Fibroblast of villous mesenchyme (primary cell): ENCODE results near the gene KCNAB1. TPM values are rescaled to one million over a fixed set of nuclear protein-coding genes. Genes with fewer than 3 reads are reported as not detected.

Experiments used
- DNase-seq: peaks from one replicate; pipeline ENCODE4 v3.0.0-alpha.2; 2010; ENCODE audit warnings: low read depth
- H3K4me3 ChIP-seq: 2 replicates; pipeline ENCODE4 v1.5.1; 2011; ENCODE audit warnings: low read depth, mild to moderate bottlenecking, low read length
- total RNA-seq: library from RNA; depleted of rRNA; stranded (reverse); fragments of >200 nt; gene quantifications from 2 replicates; pipeline ENCODE4 v1.2.3, GENCODE V29; 2012
- TF ChIP-seq, protein P1 (sequence below): IDR thresholded peaks from 2 replicates; pipeline ENCODE4 v1.5.1; 2012; ENCODE audit warnings: low read depth, mild to moderate bottlenecking, low read length; ENCODE audit not compliant: insufficient read depth

The KCNAB1 gene
- total RNA-seq, 1 donor = not detected

DNA sequence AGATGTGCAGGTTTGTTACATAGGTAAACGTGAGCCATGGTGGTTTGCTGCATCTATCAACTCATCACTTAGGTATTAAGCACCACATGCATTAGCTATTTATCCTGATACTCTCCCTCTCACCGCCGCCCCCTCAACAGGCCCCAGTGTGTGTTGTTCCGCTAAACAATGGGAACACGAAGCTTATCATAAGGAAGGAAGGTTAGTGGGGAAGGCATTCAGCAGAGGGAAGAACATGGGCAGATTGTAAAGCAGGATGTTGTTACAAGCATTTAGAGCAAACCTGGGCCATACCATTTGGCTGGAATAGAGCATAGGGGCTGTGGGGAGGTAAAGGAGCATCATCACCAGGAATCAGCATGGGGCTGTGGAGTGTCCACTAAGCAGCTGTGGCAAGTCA, 322.7 kb downstream of the KCNAB1 start:
- no peak overlapping the region for H3K4me3 ChIP-seq
- no peak for DNase-seq
- TF ChIP-seq, protein P1, sequence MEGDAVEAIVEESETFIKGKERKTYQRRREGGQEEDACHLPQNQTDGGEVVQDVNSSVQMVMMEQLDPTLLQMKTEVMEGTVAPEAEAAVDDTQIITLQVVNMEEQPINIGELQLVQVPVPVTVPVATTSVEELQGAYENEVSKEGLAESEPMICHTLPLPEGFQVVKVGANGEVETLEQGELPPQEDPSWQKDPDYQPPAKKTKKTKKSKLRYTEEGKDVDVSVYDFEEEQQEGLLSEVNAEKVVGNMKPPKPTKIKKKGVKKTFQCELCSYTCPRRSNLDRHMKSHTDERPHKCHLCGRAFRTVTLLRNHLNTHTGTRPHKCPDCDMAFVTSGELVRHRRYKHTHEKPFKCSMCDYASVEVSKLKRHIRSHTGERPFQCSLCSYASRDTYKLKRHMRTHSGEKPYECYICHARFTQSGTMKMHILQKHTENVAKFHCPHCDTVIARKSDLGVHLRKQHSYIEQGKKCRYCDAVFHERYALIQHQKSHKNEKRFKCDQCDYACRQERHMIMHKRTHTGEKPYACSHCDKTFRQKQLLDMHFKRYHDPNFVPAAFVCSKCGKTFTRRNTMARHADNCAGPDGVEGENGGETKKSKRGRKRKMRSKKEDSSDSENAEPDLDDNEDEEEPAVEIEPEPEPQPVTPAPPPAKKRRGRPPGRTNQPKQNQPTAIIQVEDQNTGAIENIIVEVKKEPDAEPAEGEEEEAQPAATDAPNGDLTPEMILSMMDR = no peak

DNA sequence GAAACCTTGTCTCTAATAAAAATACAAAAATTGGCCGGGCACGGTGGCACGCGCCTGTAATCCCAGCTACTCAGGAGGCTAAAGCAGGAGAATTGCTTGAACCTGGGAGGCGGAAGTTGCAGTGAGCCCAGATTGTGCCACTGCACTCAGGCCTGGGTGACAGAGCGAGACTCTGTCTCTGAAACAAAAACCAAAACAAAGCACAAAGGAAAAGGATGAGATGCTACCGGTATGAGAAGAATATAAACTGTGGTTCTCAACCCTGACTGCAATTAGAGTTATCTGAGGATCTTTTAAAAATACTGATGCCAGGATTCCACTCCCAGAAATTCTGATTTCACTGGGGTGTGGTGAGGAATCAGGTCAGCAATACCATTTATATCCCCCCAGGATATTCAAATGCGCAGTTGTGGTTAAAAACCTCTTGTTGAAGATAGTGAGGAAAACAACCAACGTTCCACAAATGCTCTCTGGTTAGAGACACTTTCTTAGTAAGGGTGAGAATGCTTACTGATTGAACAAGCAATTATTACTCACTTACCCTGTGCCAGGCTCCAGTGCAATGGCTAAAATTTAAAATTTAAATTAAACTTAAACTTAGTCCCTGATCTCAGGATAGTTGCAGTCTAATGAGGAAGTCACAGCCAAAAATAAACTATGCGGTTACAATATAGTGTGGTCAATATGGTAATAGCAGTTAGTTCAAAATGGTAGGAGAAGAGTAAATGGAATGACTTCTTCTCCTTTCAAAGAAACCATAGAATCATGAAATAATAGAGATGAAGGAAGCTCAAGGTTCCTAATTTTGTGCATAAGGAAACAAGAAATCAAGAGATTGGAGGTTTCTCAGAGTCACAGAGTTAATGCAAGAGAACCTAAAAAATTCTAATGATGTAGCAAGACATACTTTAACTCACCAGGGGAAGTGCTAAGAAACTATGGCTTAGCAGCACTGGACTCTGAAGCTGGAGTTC, 325.0 kb downstream of the KCNAB1 start:
- TF ChIP-seq, protein P1 = no peak
- no peak overlapping the region for H3K4me3 ChIP-seq
- DNase-seq = no peak

DNA sequence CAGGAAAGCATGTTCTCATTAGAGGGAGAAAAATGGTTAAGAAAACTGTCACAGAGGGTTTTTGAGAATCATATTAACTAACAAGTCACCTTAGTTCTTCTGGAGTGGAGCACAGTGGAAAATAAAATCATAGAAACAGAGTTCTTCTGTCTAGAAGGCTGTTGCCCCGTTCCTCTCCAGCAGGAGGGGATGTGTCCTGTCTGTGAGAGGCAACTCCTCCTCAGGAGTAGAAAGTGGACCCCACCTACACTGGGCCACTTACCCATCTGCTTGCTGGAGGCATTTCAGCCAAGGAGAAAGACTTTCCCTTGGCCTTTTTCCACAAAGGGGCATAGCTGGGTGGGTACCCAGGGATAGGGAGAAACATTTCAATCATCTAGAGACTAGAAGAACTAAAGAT, 327.9 kb downstream of the KCNAB1 start:
- peak; percentile 51 for DNase-seq
- TF ChIP-seq, protein P1 = peak; percentile 76
- no peak overlapping the region for H3K4me3 ChIP-seq

DNA sequence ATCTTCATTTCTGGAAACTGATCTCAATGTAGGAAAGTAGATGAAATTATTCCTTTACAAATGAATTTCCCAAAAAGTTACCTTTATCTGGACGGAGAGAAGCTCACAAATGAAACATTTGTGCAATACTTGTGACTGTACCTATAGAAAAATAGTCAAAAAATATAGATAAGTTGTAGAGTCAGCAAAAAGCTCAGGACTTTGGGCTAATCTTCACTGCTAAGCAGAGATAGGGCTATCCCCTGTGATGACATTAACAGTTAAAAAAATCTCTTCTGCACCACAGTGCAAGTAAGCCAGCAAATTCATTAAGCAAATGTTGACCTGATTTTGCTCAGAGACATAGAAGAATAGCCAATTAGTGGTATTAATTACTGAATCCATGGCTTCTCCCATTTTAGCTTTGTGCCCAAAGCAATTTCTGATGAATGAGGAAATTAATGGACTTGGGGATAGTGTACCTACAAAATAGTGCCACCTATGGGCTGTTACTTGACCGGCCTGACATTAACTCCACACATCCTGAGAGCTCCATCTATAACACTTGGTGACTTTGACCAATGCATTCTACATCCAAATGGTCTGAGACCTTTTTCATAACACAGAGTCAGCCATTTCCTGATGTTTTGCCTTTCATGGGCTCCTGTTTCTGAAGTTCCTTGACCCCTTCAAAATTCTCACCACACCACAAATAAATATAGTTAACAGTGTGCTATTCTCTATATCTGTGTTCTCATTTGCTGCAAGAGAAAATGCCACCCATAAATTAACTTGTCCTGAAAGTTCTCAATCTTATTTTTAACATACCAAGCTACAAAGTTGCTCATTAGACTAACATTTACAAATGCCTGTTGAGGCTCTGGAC, 329.6 kb downstream of the KCNAB1 start:
- DNase-seq = peak; percentile 40
- H3K4me3 ChIP-seq = no peak overlapping the region
- TF ChIP-seq, protein P1 = peak; percentile 64

DNA sequence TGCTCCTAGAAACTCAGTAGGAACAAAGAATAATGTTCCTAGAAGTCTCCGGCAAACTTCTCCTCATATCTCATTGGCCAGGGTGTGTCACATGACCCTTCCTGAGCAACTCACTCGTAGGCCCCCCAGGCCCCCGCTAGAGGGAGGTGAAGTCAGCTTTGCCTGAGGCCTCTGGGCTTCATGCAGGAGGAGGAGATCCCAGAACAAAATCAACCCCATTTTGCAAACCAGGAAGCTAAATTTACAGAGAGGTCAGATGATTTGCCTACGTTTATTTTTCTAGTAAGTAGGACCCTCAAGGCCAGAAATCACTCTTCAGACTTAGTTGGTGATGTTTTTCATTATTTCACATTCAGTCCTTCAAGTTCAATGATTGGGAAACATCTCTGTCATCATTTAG, 335.5 kb downstream of the KCNAB1 start:
- peak; percentile 4 for DNase-seq
- H3K4me3 ChIP-seq = no peak overlapping the region
- TF ChIP-seq, protein P1 = no peak

DNA sequence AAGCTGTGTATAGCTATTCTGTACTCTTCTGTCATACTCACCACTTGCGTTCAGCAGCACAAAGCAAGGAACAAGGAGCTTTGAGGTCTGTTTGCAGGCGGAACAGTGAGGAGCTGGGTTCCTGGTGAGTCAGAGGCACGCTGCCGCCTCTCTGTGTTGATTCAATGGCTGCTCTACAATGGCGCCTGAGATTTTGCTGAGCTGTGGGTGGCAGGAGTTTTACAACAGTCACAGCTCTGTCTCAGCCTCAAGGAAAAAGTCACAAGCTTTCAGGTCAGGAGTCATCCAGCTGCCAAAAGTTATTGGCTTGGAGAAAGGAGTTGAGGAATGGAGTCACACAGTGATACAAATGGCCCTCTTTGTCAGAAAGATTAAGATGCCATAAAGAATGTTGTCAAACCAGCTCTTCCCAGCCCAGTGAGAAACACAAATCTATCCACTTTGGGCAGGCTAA, 336.4 kb downstream of the KCNAB1 start:
- TF ChIP-seq, protein P1 = no peak
- DNase-seq = no peak
- no peak overlapping the region for H3K4me3 ChIP-seq
